ENCODE data around the gene TBPL1. TPM values are rescaled to one million over a fixed set of nuclear protein-coding genes. Genes with fewer than 3 reads are reported as not detected.

The TBPL1 gene
- total and polyA plus RNA-seq, 9 of the 15 experiments (the other 6 are each of a cell fraction or from before 2014, with no cell fraction given): 78.1 to 152 (median 107) TPM

DNA sequence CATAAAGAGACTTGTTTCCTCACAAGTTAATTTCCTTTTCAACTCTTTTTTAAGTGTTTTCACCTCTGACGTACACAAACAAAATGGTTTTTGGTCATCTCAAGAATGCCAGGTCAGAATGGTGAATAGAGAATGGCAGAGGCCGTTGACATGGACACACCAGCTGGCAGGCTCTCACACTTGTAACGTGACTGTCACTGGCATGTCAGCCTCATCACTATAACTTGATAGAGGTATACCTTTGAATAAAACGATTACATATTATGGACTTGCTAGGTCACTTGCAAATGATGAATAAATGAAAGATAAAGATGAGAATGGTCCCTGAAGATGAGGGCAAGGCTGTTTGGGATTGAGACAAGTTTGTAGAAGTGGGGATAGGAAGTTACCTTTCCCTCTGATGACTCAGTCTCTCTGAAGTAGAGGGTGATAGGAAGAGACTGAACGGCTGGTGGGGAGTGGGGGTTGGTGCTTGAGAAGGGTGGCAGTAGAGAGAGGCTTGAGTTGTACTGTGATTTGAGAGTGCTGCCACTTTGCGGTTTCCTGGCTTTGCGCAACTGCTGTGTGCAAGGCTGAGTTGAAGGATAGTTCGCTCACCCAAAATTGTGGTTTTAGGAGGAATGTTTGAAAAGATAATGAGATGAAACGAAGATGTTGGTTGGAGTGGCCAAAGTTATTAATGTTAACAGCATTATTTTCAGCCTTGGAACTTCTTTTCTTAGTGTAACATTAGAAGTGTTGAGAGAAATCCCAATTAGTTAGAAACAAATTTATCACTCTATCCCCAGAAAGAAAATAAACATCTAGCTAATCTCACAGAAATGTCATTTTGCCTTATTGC, 30.3 kb downstream of the TBPL1 start (continued):
- TF ChIP-seq, protein P1, sequence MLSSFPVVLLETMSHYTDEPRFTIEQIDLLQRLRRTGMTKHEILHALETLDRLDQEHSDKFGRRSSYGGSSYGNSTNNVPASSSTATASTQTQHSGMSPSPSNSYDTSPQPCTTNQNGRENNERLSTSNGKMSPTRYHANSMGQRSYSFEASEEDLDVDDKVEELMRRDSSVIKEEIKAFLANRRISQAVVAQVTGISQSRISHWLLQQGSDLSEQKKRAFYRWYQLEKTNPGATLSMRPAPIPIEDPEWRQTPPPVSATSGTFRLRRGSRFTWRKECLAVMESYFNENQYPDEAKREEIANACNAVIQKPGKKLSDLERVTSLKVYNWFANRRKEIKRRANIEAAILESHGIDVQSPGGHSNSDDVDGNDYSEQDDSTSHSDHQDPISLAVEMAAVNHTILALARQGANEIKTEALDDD (IDR thresholded peaks at IDR 0.05): peak; percentile 61
- TF ChIP-seq CEBPB (tag; IDR thresholded peaks at IDR 0.05) (peak; percentile 97), FOS (IDR thresholded peaks at IDR 0.05; ENCODE audit: extremely low read depth, insufficient read length) (no peak), NCOR1 (IDR thresholded peaks at IDR 0.05) (peak; percentile 56), NFIC (IDR thresholded peaks at IDR 0.05) (0 out of 2 replicates have a peak, but pooled peaks have one; percentile 18), TBP (optimal IDR thresholded peaks at IDR 0.05; ENCODE audit: low read depth, low read length) (no peak), TCF3 (CRISPR knock-in tag; IDR thresholded peaks at IDR 0.05) (peak; percentile 74), GATAD2B (IDR thresholded peaks at IDR 0.05; ENCODE audit: borderline replicate concordance) (no peak), NRF1 (conservative IDR thresholded peaks at IDR 0.05 in 1 of 2, IDR thresholded peaks at IDR 0.05 in 1 of 2) (peak; percentile 23 to 54; a peak in 2 of 4 replicates)
- TF ChIP-seq, protein P2, sequence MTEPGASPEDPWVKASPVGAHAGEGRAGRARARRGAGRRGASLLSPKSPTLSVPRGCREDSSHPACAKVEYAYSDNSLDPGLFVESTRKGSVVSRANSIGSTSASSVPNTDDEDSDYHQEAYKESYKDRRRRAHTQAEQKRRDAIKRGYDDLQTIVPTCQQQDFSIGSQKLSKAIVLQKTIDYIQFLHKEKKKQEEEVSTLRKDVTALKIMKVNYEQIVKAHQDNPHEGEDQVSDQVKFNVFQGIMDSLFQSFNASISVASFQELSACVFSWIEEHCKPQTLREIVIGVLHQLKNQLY (CRISPR knock-in tag; conservative IDR thresholded peaks at IDR 0.05): no peak
- TF ChIP-seq, protein P3, sequence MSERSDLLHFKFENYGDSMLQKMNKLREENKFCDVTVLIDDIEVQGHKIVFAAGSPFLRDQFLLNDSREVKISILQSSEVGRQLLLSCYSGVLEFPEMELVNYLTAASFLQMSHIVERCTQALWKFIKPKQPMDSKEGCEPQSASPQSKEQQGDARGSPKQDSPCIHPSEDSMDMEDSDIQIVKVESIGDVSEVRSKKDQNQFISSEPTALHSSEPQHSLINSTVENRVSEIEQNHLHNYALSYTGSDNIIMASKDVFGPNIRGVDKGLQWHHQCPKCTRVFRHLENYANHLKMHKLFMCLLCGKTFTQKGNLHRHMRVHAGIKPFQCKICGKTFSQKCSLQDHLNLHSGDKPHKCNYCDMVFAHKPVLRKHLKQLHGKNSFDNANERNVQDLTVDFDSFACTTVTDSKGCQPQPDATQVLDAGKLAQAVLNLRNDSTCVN (CRISPR knock-in tag; IDR thresholded peaks at IDR 0.05): no peak
- TF ChIP-seq, protein P4, sequence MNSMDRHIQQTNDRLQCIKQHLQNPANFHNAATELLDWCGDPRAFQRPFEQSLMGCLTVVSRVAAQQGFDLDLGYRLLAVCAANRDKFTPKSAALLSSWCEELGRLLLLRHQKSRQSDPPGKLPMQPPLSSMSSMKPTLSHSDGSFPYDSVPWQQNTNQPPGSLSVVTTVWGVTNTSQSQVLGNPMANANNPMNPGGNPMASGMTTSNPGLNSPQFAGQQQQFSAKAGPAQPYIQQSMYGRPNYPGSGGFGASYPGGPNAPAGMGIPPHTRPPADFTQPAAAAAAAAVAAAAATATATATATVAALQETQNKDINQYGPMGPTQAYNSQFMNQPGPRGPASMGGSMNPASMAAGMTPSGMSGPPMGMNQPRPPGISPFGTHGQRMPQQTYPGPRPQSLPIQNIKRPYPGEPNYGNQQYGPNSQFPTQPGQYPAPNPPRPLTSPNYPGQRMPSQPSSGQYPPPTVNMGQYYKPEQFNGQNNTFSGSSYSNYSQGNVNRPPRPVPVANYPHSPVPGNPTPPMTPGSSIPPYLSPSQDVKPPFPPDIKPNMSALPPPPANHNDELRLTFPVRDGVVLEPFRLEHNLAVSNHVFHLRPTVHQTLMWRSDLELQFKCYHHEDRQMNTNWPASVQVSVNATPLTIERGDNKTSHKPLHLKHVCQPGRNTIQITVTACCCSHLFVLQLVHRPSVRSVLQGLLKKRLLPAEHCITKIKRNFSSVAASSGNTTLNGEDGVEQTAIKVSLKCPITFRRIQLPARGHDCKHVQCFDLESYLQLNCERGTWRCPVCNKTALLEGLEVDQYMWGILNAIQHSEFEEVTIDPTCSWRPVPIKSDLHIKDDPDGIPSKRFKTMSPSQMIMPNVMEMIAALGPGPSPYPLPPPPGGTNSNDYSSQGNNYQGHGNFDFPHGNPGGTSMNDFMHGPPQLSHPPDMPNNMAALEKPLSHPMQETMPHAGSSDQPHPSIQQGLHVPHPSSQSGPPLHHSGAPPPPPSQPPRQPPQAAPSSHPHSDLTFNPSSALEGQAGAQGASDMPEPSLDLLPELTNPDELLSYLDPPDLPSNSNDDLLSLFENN (IDR thresholded peaks at IDR 0.05; ENCODE audit: low read depth in 2 of 2, low read length in 2 of 2): no peak

Measured in K562 (cell line).